Measurements from ENCODE around the gene LCNL1.
"Not testable (repeated sequence)": the region's sequence is repeated elsewhere in the genome, so short reads cannot be mapped to it uniquely, and the experiment has no call there.

Gene LCNL1

GRCh38 chr9:137020771-137021567, 38.2 kb downstream of the LCNL1 start:
- FAIRE-seq = no peak
- no peak for DNase-seq (ENCODE audit: insufficient read length, low spot score)

- no peak for FAIRE-seq
- DNase-seq (ENCODE audit: insufficient read length, low spot score) = peak; percentile 64
Observed at GRCh38 chr9:137021568-137021978, 38.8 kb downstream of the LCNL1 start.

GRCh38 chr9:137021979-137022661, 39.3 kb downstream of the LCNL1 start:
- DNase-seq (ENCODE audit: insufficient read length, low spot score) = no peak
- FAIRE-seq = peak; percentile 77

- DNase-seq (ENCODE audit: insufficient read length, low spot score) (no peak), FAIRE-seq (no peak)
Observed at GRCh38 chr9:137022662-137023008, 39.8 kb downstream of the LCNL1 start.

- FAIRE-seq (no peak), DNase-seq (ENCODE audit: insufficient read length, low spot score) (no peak)
Observed at GRCh38 chr9:137023157-137023556, 40.4 kb downstream of the LCNL1 start.

- FAIRE-seq (no peak), DNase-seq (ENCODE audit: insufficient read length, low spot score) (no peak)
Observed at GRCh38 chr9:137023583-137023991, 40.8 kb downstream of the LCNL1 start.

GRCh38 chr9:137025517-137025966, 42.7 kb downstream of the LCNL1 start:
- FAIRE-seq (no peak), DNase-seq (ENCODE audit: insufficient read length, low spot score) (no peak)

GRCh38 chr9:137026384-137026783, 43.6 kb downstream of the LCNL1 start:
- DNase-seq (ENCODE audit: insufficient read length, low spot score) (no peak), FAIRE-seq (no peak)

- FAIRE-seq (no peak), DNase-seq (ENCODE audit: insufficient read length, low spot score) (no peak)
Observed at GRCh38 chr9:137026828-137027227, 44.0 kb downstream of the LCNL1 start.

GRCh38 chr9:137027369-137028262, 44.8 kb downstream of the LCNL1 start, which contains the start of gene ABCA2:
Gene ABCA2 (minus strand): TSS chr9:137028237. CDS start chr9:137028140, 97 bp downstream.
- DNase-seq (ENCODE audit: insufficient read length, low spot score) (no peak), FAIRE-seq (no peak)

- peak; percentile 82 for DNase-seq (ENCODE audit: insufficient read length, low spot score)
- FAIRE-seq = no peak
Observed at GRCh38 chr9:137028263-137029057, 45.7 kb downstream of the LCNL1 start.

GRCh38 chr9:137029058-137029936, 46.5 kb downstream of the LCNL1 start:
- DNase-seq (ENCODE audit: insufficient read length, low spot score) = peak; percentile 91
- FAIRE-seq = peak; percentile 91

- FAIRE-seq (no peak), DNase-seq (ENCODE audit: insufficient read length, low spot score) (no peak)
Observed at GRCh38 chr9:137030006-137030405, 47.2 kb downstream of the LCNL1 start.

- DNase-seq (ENCODE audit: insufficient read length, low spot score) (no peak), FAIRE-seq (peak; percentile 60)
Observed at GRCh38 chr9:137030538-137031527, 48.0 kb downstream of the LCNL1 start.

GRCh38 chr9:137031904-137032640, 49.3 kb downstream of the LCNL1 start, which contains the start of gene FUT7:
Gene FUT7 (minus strand): TSS chr9:137032088. CDS start chr9:137031991, 97 bp downstream.
- no peak for DNase-seq (ENCODE audit: insufficient read length, low spot score)
- FAIRE-seq = no peak

GRCh38 chr9:137032858-137033257, 50.1 kb downstream of the LCNL1 start:
- FAIRE-seq (no peak), DNase-seq (ENCODE audit: insufficient read length, low spot score) (no peak)

- not testable (repeated sequence) for FAIRE-seq; DNase-seq (ENCODE audit: insufficient read length, low spot score)
Observed at GRCh38 chr9:137033481-137033880, 50.7 kb downstream of the LCNL1 start.

All from GM19239 (cell line).